Measurements from ENCODE around the gene TBL1XR1. TPM values are rescaled to one million over a fixed set of nuclear protein-coding genes. Genes with fewer than 3 reads are reported as not detected.

Gene TBL1XR1
- total RNA-seq, 1 donor from 2014 or later = 243 TPM

DNA sequence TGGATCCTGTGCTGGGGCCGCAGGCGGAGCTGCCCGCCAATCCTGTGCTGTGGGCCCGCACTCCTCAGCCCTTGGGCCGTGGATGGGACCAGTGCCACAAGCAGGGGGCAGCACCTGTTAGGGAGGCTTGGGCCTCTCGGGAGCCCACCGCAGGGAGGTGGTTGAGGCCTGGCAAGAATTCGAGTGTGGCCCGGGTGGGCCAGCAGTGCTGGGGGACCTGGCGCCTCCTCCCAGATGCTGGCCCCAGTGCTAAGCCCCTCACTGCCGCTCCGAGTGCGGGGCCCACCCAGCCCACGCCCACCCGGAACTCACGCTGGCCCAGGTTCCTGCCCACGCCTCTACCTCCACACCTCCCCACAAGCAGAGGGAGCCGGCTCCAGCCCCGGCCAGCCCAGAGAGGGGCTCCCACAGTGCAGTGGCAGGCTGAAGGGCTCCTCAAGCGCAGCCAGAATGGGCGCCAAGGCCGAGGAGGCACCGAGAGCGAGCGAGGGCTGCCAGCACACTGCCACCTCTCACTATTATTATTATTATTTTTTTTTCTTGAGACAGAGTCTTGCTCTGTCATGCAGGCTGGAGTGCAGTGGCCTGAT lies 31.4 kb upstream of the TBL1XR1 start:
- no peak for DNase-seq (ENCODE audit: low spot score in 2 of 2, unreplicated experiment in 2 of 2)
- no peak for TF ChIP-seq CTCF (IDR thresholded peaks at IDR 0.05; ENCODE audit: unreplicated experiment)
- Mint-ChIP-seq H3K4me3 (no peak overlapping the region), H3K36me3 (peaks cover 4% of the 10 kb centered on the region), H3K27me3 (ENCODE audit: low read depth) (no peaks in the 10 kb centered on the region), H3K4me1 (no peaks in the 10 kb centered on the region), H3K9me3 (peaks cover 12% of the 10 kb centered on the region), H3K27ac (no peak overlapping the region)

DNA sequence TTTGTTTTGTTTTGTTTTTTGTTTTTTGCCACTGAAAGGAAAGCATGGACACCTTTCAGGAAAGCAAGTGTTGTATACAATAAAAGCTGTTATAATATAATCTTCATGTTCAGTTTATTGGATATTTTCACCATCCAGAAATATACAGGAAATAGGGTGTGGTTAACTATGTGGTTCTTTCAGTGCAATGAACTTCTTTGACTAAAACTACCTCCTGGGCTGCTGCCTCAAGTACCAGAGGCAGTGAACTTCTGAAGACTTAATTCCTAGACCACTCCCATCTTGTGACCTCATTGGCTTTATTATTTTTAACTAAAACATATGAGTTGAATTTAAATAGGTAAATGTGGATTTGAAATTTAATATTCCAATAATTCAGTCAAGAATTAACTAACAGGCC lies 27.1 kb upstream of the TBL1XR1 start:
- H3K36me3 Mint-ChIP-seq = peaks cover 2% of the 10 kb centered on the region
- H3K4me1 Mint-ChIP-seq = no peaks in the 10 kb centered on the region
- DNase-seq (ENCODE audit: low spot score in 2 of 2, unreplicated experiment in 2 of 2) = no peak
- peaks cover 7% of the 10 kb centered on the region for H3K9me3 Mint-ChIP-seq
- H3K27ac Mint-ChIP-seq = no peak overlapping the region
- H3K4me3 Mint-ChIP-seq = no peak overlapping the region
- H3K27me3 Mint-ChIP-seq (ENCODE audit: low read depth) = no peaks in the 10 kb centered on the region
- TF ChIP-seq CTCF (IDR thresholded peaks at IDR 0.05; ENCODE audit: unreplicated experiment) = no peak

- TF ChIP-seq CTCF (IDR thresholded peaks at IDR 0.05; ENCODE audit: unreplicated experiment) = no peak
- H3K9me3 Mint-ChIP-seq = no peaks in the 10 kb centered on the region
- H3K27ac Mint-ChIP-seq = no peak overlapping the region
- no peaks in the 10 kb centered on the region for H3K36me3 Mint-ChIP-seq
- no peaks in the 10 kb centered on the region for H3K4me1 Mint-ChIP-seq
- no peak overlapping the region for H3K4me3 Mint-ChIP-seq
- no peaks in the 10 kb centered on the region for H3K27me3 Mint-ChIP-seq (ENCODE audit: low read depth)
- no peak for DNase-seq (ENCODE audit: low spot score in 2 of 2, unreplicated experiment in 2 of 2)
Observed at GRCh38 chr3:177221744-177222143, 24.5 kb upstream of the TBL1XR1 start.

GRCh38 chr3:177220136-177220974 lies 23.1 kb upstream of the TBL1XR1 start:
- no peaks in the 10 kb centered on the region for H3K9me3 Mint-ChIP-seq
- no peak for TF ChIP-seq CTCF (IDR thresholded peaks at IDR 0.05; ENCODE audit: unreplicated experiment)
- no peaks in the 10 kb centered on the region for H3K4me1 Mint-ChIP-seq
- no peaks in the 10 kb centered on the region for H3K36me3 Mint-ChIP-seq
- H3K27me3 Mint-ChIP-seq (ENCODE audit: low read depth) = no peaks in the 10 kb centered on the region
- H3K4me3 Mint-ChIP-seq = no peak overlapping the region
- H3K27ac Mint-ChIP-seq = no peak overlapping the region
- DNase-seq (ENCODE audit: low spot score in 2 of 2, unreplicated experiment in 2 of 2) = no peak

DNA sequence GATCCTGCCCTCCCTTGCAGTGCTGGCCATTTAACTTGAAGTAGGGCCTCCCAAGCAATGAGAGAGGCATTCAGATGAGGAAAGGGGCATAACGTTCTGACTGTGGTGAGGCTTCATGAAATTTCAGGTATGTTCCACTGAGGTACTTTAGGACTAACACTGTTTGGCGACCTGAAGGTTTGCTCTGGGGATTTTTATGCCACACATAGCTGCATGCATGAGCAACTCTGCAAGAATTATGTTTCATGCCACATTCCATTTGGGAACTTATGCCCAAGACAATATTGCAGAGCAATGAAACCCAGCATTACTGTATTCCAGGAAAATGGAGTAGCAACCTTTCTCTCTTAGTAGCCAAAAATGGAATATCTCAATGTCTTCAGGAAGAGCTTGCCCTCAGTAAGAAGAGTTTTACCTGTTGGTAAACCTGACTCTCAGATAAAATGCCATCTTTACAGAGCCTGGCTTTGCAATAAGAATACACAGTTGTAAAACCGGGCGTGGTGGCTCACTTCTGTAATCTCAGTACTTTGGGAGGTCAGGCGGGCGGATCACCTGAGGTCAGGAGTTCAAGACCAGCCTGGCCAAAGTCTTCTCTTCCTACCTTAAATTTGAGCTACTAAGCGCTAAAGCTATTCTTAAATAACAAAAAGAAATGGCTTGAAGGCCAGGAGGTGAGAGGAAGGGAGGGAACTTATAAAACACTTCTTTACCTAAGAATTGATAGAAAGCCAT lies 16.7 kb upstream of the TBL1XR1 start:
- H3K27ac Mint-ChIP-seq = no peak overlapping the region
- TF ChIP-seq CTCF (IDR thresholded peaks at IDR 0.05; ENCODE audit: unreplicated experiment) = no peak
- H3K4me3 Mint-ChIP-seq = no peak overlapping the region
- peaks cover 3% of the 10 kb centered on the region for H3K4me1 Mint-ChIP-seq
- H3K27me3 Mint-ChIP-seq (ENCODE audit: low read depth) = no peaks in the 10 kb centered on the region
- no peaks in the 10 kb centered on the region for H3K36me3 Mint-ChIP-seq
- no peaks in the 10 kb centered on the region for H3K9me3 Mint-ChIP-seq
- no peak for DNase-seq (ENCODE audit: low spot score in 2 of 2, unreplicated experiment in 2 of 2)

Data from mesothelial cell of epicardium (in vitro differentiated cells).